Measurements from ENCODE around the gene SLC39A1.
"Not testable (repeated sequence)": the region's sequence is repeated elsewhere in the genome, so short reads cannot be mapped to it uniquely, and the experiment has no call there.

SLC39A1 gene

GRCh38 chr1:153963030-153963849, at the start of gene SLC39A1:
Gene SLC39A1, minus strand, starts transcription at chr1:153963537. Its CDS starts 822 bp downstream, at chr1:153962715.
- DNase-seq (ENCODE audit: low read depth in 1 of 2, low spot score in 1 of 2): peak; percentile 88 to 90

DNA sequence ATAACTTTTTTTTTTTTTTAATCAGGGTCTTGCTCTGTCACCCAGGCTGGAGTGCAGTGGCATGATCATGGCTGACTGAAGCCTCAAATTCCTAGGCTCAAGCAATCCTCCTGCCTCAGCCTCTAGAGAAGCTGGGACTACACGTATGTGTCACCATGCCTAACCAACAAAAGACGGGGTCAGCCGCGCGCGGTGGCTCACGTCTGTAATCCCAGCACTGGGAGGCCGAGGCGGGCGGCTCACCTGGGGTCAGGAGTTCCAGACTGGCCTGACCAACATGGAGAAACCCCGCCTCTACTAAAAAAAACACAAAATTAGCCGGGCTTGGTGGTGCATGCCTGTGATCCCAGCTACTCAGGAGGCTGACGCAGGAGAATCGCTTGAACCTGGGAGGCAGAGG, 49.2 kb upstream of the SLC39A1 start:
- DNase-seq (ENCODE audit: low read depth in 1 of 2, low spot score in 1 of 2): not testable (repeated sequence)

GRCh38 chr1:154012129-154012528, 48.8 kb upstream of the SLC39A1 start:
- DNase-seq (ENCODE audit: low read depth in 1 of 2, low spot score in 1 of 2): no peak

GRCh38 chr1:154006136-154006535, 42.8 kb upstream of the SLC39A1 start:
- no peak for DNase-seq (ENCODE audit: low read depth in 1 of 2, low spot score in 1 of 2)

- no peak for DNase-seq (ENCODE audit: low read depth in 1 of 2, low spot score in 1 of 2)
Measured at GRCh38 chr1:154000420-154000819, 37.1 kb upstream of the SLC39A1 start.

DNA sequence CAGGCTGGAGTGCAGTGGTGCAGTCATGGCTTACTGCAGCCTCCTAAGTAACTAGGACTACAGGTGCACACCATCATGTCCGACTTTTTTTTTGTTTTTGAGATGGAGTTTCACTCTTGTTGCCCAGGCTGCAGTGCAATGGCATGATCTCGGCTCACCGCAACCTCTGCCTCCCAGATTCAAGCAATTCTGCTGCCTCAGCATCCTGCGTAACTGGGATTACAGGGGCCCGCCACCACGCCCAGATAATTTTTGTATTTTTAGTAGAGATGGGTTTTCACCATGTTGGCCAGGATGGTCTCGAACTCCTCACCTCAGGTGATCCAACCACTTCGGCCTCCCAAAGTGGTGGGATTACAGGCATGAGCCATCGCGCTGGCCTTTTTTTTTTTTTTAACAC, 33.5 kb upstream of the SLC39A1 start:
- DNase-seq (ENCODE audit: low read depth in 1 of 2, low spot score in 1 of 2): not testable (repeated sequence)

GRCh38 chr1:153995640-153996039, 32.3 kb upstream of the SLC39A1 start:
- DNase-seq (ENCODE audit: low read depth in 1 of 2, low spot score in 1 of 2): no peak

- no peak for DNase-seq (ENCODE audit: low read depth in 1 of 2, low spot score in 1 of 2)
Measured at GRCh38 chr1:153995202-153995601, 31.9 kb upstream of the SLC39A1 start.

- no peak for DNase-seq (ENCODE audit: low read depth in 1 of 2, low spot score in 1 of 2)
Measured at GRCh38 chr1:153991806-153992205, 28.5 kb upstream of the SLC39A1 start.

DNA sequence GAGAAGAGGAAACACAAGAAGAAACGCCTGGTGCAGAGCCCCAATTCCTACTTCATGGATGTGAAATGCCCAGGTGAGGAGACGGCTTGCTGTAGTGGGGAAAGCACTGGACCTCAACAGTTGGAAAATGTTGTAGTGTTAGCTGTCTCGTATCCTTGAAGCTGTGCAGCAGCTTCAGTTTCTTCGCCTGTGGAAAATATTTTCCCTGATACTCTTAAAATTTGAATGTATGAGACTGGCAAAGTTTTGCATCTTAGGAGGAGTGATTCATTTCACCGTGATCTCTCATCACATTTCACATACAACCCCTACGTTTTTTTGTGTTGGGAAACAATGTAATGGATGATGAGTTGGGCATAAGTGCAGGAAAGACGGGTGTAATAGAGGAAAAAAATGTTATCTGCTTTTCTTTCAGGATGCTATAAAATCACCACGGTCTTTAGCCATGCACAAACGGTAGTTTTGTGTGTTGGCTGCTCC, 27.9 kb upstream of the SLC39A1 start:
- no peak for DNase-seq (ENCODE audit: low read depth in 1 of 2, low spot score in 1 of 2)

DNA sequence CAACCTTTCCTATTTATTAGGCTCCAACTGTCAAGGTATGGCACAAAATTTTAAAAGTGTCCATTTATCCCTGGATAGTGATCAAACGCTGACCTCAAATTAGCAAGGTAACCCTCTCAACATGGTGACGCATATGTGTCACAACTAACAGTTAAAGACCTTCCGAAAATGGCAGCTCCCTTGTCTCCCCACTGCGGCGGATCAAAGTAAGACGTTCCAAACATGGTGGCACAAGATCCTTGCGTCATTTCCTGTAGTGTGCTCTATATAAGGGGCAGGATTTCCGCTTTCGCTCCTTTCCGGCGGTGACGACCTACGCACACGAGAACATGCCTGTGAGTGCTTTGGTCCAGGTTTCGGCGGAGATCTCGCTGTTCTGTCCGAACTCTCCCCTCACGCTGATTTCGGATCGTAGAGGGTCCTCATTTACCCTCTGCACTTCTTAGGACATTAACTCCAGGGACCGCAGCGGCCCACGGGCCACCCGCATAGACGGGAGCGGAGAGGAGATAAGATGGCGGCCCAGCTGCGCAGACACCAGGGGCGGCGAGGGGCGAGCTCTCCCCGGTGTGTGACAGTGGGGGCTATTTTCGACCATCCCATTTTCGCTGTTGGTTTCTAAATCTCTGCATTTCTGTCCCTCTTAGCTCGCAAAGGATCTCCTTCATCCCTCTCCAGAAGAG, 27.3 kb upstream of the SLC39A1 start, which contains the start of gene RPS27:
RPS27 (plus strand) TSS at position 295 of the 683 bp plus-strand sequence; CDS start at position 330, 35 bp downstream.
- peak; percentile 64 to 77 for DNase-seq (ENCODE audit: low read depth in 1 of 2, low spot score in 1 of 2)

GRCh38 chr1:153987621-153988020, 24.3 kb upstream of the SLC39A1 start:
- no peak for DNase-seq (ENCODE audit: low read depth in 1 of 2, low spot score in 1 of 2)

DNA sequence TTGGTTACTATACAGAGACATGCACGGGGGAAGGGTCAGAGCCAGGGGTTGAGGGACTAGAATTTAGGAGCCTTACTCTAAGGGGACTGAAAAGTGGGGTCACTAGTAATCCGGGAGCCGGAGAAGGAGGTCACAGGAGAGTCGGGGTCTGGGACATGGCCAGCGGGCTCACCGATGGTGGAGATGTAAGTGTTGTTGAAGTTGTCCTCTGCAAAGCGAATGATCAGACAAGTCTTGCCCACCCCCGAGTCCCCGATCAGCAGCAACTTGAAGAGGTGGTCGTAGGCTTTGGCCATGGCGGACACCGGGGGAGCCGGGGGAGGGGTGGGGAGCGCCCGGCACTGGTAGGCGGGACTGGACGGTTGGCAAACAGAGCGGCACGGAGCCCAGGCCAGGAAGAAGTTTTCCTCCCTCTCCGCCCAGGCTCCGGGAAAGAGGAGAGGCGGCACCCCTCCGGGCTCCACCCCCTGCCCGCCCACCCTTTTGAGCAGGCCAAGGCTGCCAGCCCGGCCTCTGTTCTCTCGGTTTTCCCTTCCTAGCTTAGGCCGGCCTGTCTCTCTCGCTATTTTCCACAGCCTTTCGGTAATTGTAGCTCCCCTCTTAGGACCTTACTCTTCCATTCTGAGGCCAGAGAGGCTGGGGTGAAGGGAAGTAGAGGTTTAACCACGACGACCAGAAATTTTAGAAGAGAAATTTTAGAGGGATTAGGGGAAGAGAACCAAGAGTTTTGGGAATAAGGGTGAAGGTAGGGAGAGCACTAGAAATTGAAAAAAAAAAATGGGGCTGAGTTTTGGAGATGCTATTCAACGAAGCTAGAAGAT, 22.8 kb upstream of the SLC39A1 start, which contains the start of gene RAB13:
RAB13 (minus strand) TSS at position 399 of the 821 bp plus-strand sequence; CDS start at position 296, 103 bp downstream.
- DNase-seq (ENCODE audit: low read depth in 1 of 2, low spot score in 1 of 2): no peak

DNA sequence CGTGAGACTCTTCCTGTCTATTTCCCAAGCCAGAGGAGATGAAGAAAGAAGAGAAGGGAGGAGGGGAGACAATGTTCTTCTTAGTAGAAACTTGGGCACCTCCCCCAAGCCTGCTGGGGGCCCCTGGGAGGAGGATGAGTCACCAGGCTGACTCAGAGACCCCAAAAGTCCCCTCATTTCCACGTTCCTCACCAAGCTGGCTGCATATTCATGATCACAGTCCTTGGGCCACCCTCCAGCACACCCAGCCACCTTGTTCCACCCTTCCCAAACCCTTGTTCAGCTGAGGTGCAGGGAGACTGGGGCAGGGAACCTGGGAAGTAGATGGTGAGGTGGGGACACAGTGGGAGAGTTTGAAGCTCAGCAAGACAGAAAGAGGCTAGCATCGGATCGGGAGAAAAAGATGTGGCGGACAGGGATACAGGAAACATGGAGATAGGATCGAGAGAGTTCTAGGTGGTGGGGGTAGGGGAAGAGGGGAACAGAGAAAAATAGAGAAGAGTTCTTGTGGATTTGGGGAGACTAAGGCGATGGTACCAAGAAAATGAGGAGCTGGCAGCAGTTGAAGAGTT, 22.1 kb upstream of the SLC39A1 start:
- no peak for DNase-seq (ENCODE audit: low read depth in 1 of 2, low spot score in 1 of 2)

- no peak for DNase-seq (ENCODE audit: low read depth in 1 of 2, low spot score in 1 of 2)
Measured at GRCh38 chr1:153984123-153984894, 21.0 kb upstream of the SLC39A1 start.

DNA sequence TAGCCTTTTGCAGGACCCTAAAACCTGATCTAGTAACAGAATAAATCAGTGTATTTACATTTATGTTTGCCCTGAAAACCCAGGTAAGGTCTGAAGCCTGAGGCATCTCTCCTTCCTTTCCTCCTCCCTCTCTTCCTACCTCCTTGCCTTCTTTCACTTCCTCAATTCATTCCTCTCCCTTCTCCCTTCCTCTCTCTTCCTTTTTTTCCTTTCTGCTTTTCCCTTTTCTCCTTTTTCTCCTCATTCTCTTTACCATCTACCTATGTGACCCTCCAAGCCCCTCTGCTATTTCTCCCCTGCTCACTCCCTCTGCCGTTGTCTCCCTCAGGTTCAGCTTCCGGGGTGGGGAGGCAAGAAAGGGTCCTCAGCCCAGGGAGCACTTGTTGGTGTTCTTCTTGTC, 18.4 kb upstream of the SLC39A1 start:
- not testable (repeated sequence) for DNase-seq (ENCODE audit: low read depth in 1 of 2, low spot score in 1 of 2)

DNA sequence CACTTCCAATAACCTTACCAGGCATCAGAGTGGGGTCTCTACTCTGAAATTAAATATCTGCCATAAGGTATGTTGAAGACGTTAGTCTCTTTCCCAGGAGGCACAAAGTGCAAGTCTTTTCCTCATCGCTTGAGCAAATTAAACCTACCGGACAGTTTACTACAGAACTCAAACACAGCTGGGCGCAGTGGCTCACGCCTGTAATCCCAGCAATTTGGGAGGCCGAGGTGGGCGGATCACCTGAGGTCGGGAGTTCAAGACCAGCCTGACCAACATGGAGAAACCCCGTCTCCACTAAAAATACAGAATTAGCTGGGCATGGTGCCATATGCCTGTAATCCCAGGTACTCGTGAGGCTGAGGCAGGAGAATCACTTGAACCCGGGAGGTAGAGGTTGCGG, 15.8 kb upstream of the SLC39A1 start:
- DNase-seq (ENCODE audit: low read depth in 1 of 2, low spot score in 1 of 2): not testable (repeated sequence)

- DNase-seq (ENCODE audit: low read depth in 1 of 2, low spot score in 1 of 2): no peak
Measured at GRCh38 chr1:153978274-153978909, 15.1 kb upstream of the SLC39A1 start.

All from activated T-helper 1 cell treated with anti-CD3 and anti-CD28 coated beads, Interleukin-2, amount 50 U/mL, for 16 hours (primary cell).